ENCODE measurements around the gene RAB4A.
A peak's percentile ranks its signal among the peaks of the same experiment; 100 is the strongest.

The RAB4A gene

GRCh38 chr1:229340496-229340895 lies 69.6 kb downstream of the RAB4A start:
- DNase-seq: no peak

DNA sequence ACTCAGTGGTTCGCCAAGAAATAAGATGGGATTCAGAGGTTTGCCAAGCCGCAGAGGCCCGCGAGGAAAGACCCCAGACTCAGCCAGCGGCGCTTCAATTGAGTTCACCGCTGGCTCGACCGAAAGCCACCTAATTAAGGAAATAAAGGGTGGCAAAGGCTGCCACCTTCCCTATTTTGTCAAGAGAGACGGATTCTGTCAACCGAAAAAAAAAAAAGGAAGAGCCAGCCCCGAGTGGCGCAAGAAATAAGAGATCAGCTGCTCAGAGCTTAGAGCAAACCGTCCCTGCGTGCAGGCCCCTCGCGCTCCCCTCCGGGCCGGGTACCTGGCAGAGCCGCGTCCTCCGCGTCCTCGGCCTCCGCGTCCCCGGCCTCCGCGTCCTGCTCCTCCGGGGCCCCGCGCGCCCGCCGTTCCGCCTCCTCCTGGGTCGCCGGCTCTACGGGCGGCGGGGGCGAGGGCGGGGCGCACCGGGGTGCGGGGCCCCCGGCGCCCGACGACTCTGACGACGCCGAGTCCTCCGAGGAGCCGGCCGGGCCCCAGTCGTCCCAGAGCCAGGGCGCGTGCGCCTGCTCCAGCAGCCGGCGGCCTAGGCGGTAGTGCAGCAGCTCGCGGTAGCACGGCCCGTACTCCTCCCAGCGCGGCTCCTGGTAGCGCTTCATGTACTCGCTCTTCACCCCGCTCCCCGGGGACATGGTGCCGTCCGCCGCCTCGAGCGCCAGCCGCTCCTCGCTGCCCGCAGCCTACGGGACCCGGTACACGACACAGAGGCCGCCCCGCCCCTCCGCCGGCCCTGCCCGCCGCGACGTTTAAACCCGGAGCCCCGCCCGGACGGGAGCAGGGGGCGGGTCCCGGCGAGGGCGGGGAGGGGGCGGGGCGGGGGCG lies 71.1 kb downstream of the RAB4A start:
- DNase-seq: peak; percentile 81 to 82

GRCh38 chr1:229342656-229343569 lies 72.0 kb downstream of the RAB4A start, which contains the start of gene CCSAP:
TSS of gene CCSAP (minus strand) at chr1:229343047. CDS start at chr1:229342465, 582 bp downstream.
- peak; percentile 17 to 29 for DNase-seq

DNA sequence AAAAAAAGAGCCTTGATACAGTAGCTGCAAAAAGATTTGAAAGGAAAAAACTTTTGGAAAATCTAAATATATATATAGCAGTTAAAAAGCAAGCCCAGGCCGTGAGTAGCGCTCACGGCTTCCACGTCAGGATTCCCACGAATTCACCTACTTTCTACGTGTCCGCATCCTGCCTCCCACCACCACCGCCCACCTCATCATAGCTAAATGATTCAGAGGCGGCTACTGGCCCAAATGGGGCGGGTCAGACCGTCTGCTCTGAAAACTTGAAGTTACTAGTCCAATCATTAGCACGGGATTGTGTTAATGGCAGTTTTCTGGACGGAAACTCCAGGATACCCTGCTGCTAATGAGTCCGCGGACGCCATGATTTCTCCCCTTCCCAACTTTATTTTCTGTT lies 73.2 kb downstream of the RAB4A start:
- no peak for DNase-seq

GRCh38 chr1:229344937-229345684 lies 74.2 kb downstream of the RAB4A start:
- no peak for DNase-seq

GRCh38 chr1:229347528-229347927 lies 76.6 kb downstream of the RAB4A start:
- DNase-seq: no peak

- no peak for DNase-seq
Measured at GRCh38 chr1:229349463-229350385, 78.8 kb downstream of the RAB4A start.

DNA sequence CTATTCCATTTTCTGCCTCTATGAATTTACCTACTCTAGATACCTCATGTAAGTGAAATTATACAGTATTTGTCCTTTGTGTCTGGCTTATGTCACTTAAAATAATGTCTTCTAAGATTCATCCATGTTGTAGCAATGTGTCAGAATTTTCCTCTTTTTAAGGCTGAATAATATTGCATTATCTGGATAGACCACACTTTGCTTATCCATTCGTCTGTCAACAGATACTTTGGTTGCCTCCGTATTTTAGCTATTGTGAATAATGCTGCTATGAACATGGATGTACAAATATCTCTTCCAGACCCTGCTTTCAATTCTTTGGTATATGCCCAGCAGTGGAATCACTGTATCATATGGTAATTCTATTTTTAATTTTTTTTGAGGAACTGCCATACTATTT lies 82.1 kb downstream of the RAB4A start:
- no peak for DNase-seq

DNA sequence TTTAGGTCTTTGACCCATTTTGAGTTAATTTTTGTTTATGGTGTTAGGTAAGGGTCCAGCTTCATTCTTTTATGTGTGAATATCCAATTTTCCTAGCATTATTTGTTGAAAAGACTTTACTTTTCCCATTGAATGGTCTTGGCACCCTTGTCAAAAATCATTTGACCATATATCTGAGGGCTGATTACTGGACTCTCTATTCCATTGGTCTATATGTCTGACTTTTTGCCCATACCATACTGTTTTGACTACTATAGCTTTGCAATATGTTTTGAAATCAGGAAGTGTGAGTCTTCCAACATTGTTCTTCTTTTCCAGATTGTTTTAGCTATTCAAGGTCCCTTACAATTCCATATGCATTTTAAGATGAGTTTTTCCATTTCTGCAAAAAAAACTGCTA lies 83.3 kb downstream of the RAB4A start:
- DNase-seq: no peak

Measured in AML-193 (cell line).